H9 (cell line): ENCODE results near the gene CLDN22. TPM values are rescaled to one million over a fixed set of nuclear protein-coding genes. Genes with fewer than 3 reads are reported as not detected.

Source experiments
- DNase-seq: peaks from one replicate; pipeline ENCODE4 v3.0.0-alpha.2; 2017
- H2AFZ ChIP-seq: one replicate; pipeline ENCODE4 v1.6.1; 2013; ENCODE audit warnings: mild to moderate bottlenecking, low read length, control low read depth, moderate library complexity
- H2AK5ac ChIP-seq: 2 replicates; pipeline ENCODE4 v1.6.1; 2013; ENCODE audit warnings: low read length, control low read depth, mixed read lengths; ENCODE audit not compliant: insufficient read length
- H2BK120ac ChIP-seq: one replicate; pipeline ENCODE4 v1.6.1; 2013; ENCODE audit warnings: low read depth, mild to moderate bottlenecking, low read length, control low read depth, inconsistent platforms; ENCODE audit not compliant: poor library complexity, severe bottlenecking
- H2BK12ac ChIP-seq: 2 replicates; pipeline ENCODE4 v1.6.1; 2013; ENCODE audit warnings: low read length, control low read depth, mixed read lengths, low read depth; ENCODE audit not compliant: insufficient read length
- H2BK15ac ChIP-seq: 2 replicates; pipeline ENCODE4 v1.6.1; 2013; ENCODE audit warnings: low read depth, low read length, control low read depth
- H2BK20ac ChIP-seq: one replicate; pipeline ENCODE4 v1.6.1; 2013; ENCODE audit warnings: low read depth, mild to moderate bottlenecking, low read length, control low read depth, inconsistent platforms; ENCODE audit not compliant: poor library complexity, severe bottlenecking
- H2BK5ac ChIP-seq: 2 replicates; pipeline ENCODE4 v1.6.1; 2013; ENCODE audit warnings: low read length, control low read depth, mixed read lengths; ENCODE audit not compliant: insufficient read length
- H3K14ac ChIP-seq: 2 replicates; pipeline ENCODE4 v1.6.1; 2013; ENCODE audit warnings: low read length, control low read depth; ENCODE audit not compliant: insufficient read depth
- H3K18ac ChIP-seq: 2 replicates; pipeline ENCODE4 v1.6.1; 2013; ENCODE audit warnings: low read depth, mild to moderate bottlenecking, mixed read lengths, low read length, control low read depth; ENCODE audit not compliant: insufficient read length
- H3K23ac ChIP-seq: 2 replicates; pipeline ENCODE4 v1.6.1; 2013; ENCODE audit warnings: low read length, control low read depth, mixed read lengths, low read depth; ENCODE audit not compliant: insufficient read length
- H3K23me2 ChIP-seq: 2 replicates; pipeline ENCODE4 v1.6.1; 2013; ENCODE audit warnings: low read depth, mild to moderate bottlenecking, mixed read lengths, low read length, control low read depth; ENCODE audit not compliant: insufficient read length, poor library complexity, severe bottlenecking
- H3K27ac ChIP-seq: 2 replicates; pipeline ENCODE4 v1.5.1; 2013; ENCODE audit warnings: low read length, control low read depth, mixed read lengths, low read depth; ENCODE audit not compliant: insufficient read length
- H3K27me3 ChIP-seq: 2 replicates; pipeline ENCODE4 v1.6.1; 2013; ENCODE audit warnings: low read length, control low read depth, inconsistent platforms; ENCODE audit not compliant: insufficient read depth
- H3K4ac ChIP-seq: 2 replicates; pipeline ENCODE4 v1.6.1; 2013; ENCODE audit warnings: low read depth, mild to moderate bottlenecking, control low read depth, inconsistent platforms, low read length, moderate library complexity
- H3K4me1 ChIP-seq: 2 replicates; pipeline ENCODE4 v1.6.1; 2013; ENCODE audit warnings: low read length, control low read depth, inconsistent platforms; ENCODE audit not compliant: insufficient read depth
- H3K4me2 ChIP-seq: 2 replicates; pipeline ENCODE4 v1.6.1; 2013; ENCODE audit warnings: low read length, control low read depth, mixed read lengths; ENCODE audit not compliant: insufficient read length, insufficient read depth
- H3K56ac ChIP-seq: 2 replicates; pipeline ENCODE4 v1.6.1; 2013; ENCODE audit warnings: low read depth, mild to moderate bottlenecking, mixed read lengths, low read length, control low read depth; ENCODE audit not compliant: insufficient read length
- H3K79me1 ChIP-seq: 2 replicates; pipeline ENCODE4 v1.6.1; 2013; ENCODE audit warnings: low read depth, mild to moderate bottlenecking, moderate library complexity, low read length, control low read depth, inconsistent platforms; ENCODE audit not compliant: insufficient read depth, poor library complexity, severe bottlenecking
- H3K79me2 ChIP-seq: 2 replicates; pipeline ENCODE4 v1.6.1; 2013; ENCODE audit warnings: low read length, control low read depth, inconsistent platforms; ENCODE audit not compliant: insufficient read depth
- H3K9ac ChIP-seq: 2 replicates; pipeline ENCODE4 v1.6.1; 2013; ENCODE audit warnings: low read length, control low read depth, mixed read lengths; ENCODE audit not compliant: insufficient read length; ENCODE audit errors: extremely low read depth
- H3K9me3 ChIP-seq: one replicate; pipeline ENCODE4 v1.6.1; 2013; ENCODE audit warnings: low read depth, low read length, inconsistent platforms; ENCODE audit not compliant: control insufficient read depth
- H3T11ph ChIP-seq: one replicate; pipeline ENCODE4 v1.6.1; 2013; ENCODE audit warnings: mild to moderate bottlenecking, low read length, control low read depth, inconsistent platforms
- H4K20me1 ChIP-seq: one replicate; pipeline ENCODE4 v1.6.1; 2013; ENCODE audit not compliant: control insufficient read depth, insufficient read length, insufficient read depth
- H4K5ac ChIP-seq: 2 replicates; pipeline ENCODE4 v1.6.1; 2013; ENCODE audit warnings: low read depth, mild to moderate bottlenecking, mixed read lengths, low read length, control low read depth; ENCODE audit not compliant: insufficient read length
- H4K8ac ChIP-seq: replicated peaks from 2 replicates; pipeline ENCODE4 v1.6.1; 2013; ENCODE audit warnings: low read length, control low read depth, mixed read lengths, low read depth; ENCODE audit not compliant: insufficient read length
- H4K91ac ChIP-seq: 2 replicates; pipeline ENCODE4 v1.6.1; 2013; ENCODE audit warnings: low read depth, mild to moderate bottlenecking, moderate library complexity, mixed read lengths, low read length, control low read depth; ENCODE audit not compliant: insufficient read length
- H3K27ac Mint-ChIP-seq, 3 experiments: 2 replicates in 2 of 3; 3 replicates in 1 of 3; pipeline ENCODE4 v1.8.0; 2020 to 2021; ENCODE audit warnings: mixed read lengths in 3 of 3, mild to moderate bottlenecking in 1 of 3, moderate library complexity in 1 of 3
- H3K27me3 Mint-ChIP-seq: 2 replicates; pipeline ENCODE4 v1.8.0; 2021; ENCODE audit warnings: low read depth, mild to moderate bottlenecking, moderate library complexity, mixed read lengths
- H3K36me3 Mint-ChIP-seq, 3 experiments: 2 replicates in 2 of 3; 3 replicates in 1 of 3; pipeline ENCODE4 v1.8.0; 2020 to 2021; ENCODE audit warnings: low read depth in 3 of 3, mixed read lengths in 3 of 3; ENCODE audit not compliant: insufficient read depth in 1 of 3
- H3K4me1 Mint-ChIP-seq, 2 experiments: 2 replicates each; pipeline ENCODE4 v1.8.0; 2020; ENCODE audit warnings: mixed read lengths in 2 of 2
- H3K4me3 Mint-ChIP-seq, 2 experiments: 2 replicates in 1 of 2; 3 replicates in 1 of 2; pipeline ENCODE4 v1.8.0; 2020 to 2021; ENCODE audit warnings: mild to moderate bottlenecking in 2 of 2, mixed read lengths in 2 of 2, moderate library complexity in 1 of 2
- H3K9me3 Mint-ChIP-seq, 2 experiments: 2 replicates in 1 of 2; 3 replicates in 1 of 2; pipeline ENCODE4 v1.8.0; 2020; ENCODE audit warnings: mild to moderate bottlenecking in 2 of 2, mixed read lengths in 2 of 2, moderate library complexity in 1 of 2
- CTCF ChIP-seq: fragments of 200-600 bp; sonication (generic); conservative IDR thresholded peaks from 3 replicates; pipeline ENCODE4 v1.8.0; 2021; ENCODE audit warnings: antibody characterized with exemption, mild to moderate bottlenecking
- WGBS: extraction: QIAGEN DNeasy Blood & Tissue Kit; methylation state at CpG from one replicate; pipeline ENCODE4 v1.1.7; 2013; ENCODE audit warnings: missing lambda C conversion rate, low lambda C conversion rate, mixed read lengths; ENCODE audit not compliant: insufficient read length; ENCODE audit errors: extremely low coverage; 5-methylcytosine and 5-hydroxymethylcytosine counted together
- total RNA-seq: library from RNA; stranded (reverse); gene quantifications from 2 replicates; pipeline ENCODE4 v1.2.1, GENCODE V29; 2021

Gene CLDN22
- total RNA-seq, 1 experiment from 2014 or later = not detected

GRCh38 chr4:183330841-183331240, 10.8 kb upstream of the CLDN22 start:
- no peak overlapping the region for H4K5ac ChIP-seq
- no peak for TF ChIP-seq CTCF
- no peak overlapping the region for H2BK12ac ChIP-seq
- H3K27ac Mint-ChIP-seq = no peak overlapping the region
- H2BK120ac ChIP-seq = no peak overlapping the region
- H3K27me3 ChIP-seq = no peaks in the 10 kb centered on the region
- no peak overlapping the region for H2AK5ac ChIP-seq
- H3K9me3 Mint-ChIP-seq = peaks cover 12 to 19% of the 10 kb centered on the region in 2 experiments
- no peaks in the 10 kb centered on the region for H3K79me1 ChIP-seq
- peaks cover 3% of the 10 kb centered on the region for H3K27me3 Mint-ChIP-seq
- no peak for DNase-seq
- no peak overlapping the region for H3K56ac ChIP-seq
- H3K9ac ChIP-seq = no peak overlapping the region
- H3K4me1 ChIP-seq = no peaks in the 10 kb centered on the region
- H3K18ac ChIP-seq = no peak overlapping the region
- H3K4me1 Mint-ChIP-seq = peaks cover 0 to 4% of the 10 kb centered on the region in 2 experiments; a peak in 1 of 4 replicates
- peaks cover 7 to 17% (median 10%) of the 10 kb centered on the region in 3 experiments for H3K36me3 Mint-ChIP-seq
- no peak overlapping the region for H3K23ac ChIP-seq
- H3T11ph ChIP-seq = no peak overlapping the region
- no peak overlapping the region for H3K27ac ChIP-seq
- H3K23me2 ChIP-seq = no peaks in the 10 kb centered on the region
- H2BK20ac ChIP-seq = no peak overlapping the region
- H4K8ac ChIP-seq = no peak overlapping the region
- H3K79me2 ChIP-seq = no peaks in the 10 kb centered on the region
- H2AFZ ChIP-seq = no peak overlapping the region
- no peak overlapping the region for H2BK15ac ChIP-seq
- H3K9me3 ChIP-seq = no peaks in the 10 kb centered on the region
- H3K4me3 Mint-ChIP-seq = no peak overlapping the region
- H2BK5ac ChIP-seq = no peak overlapping the region
- H3K4me2 ChIP-seq = no peak overlapping the region
- H4K91ac ChIP-seq = no peak overlapping the region
- no peaks in the 10 kb centered on the region for H4K20me1 ChIP-seq
- no peak overlapping the region for H3K14ac ChIP-seq
- H3K4ac ChIP-seq = no peak overlapping the region
- WGBS = no CpG with 5 or more reads among the region's 2 CpGs
